Esophagus squamous epithelium (tissue), 5 donors: ENCODE data around the gene FAM3B. TPM values are rescaled to one million over a fixed set of nuclear protein-coding genes. Genes with fewer than 3 reads are reported as not detected.

ENCODE experiments used
- DNase-seq: peaks from one replicate; lab custom pipeline; 2025; lab: John Stamatoyannopoulos, UW
- H3K27ac ChIP-seq, 4 donors: fragments of 200-600 bp; sonication (generic); one replicate each; pipeline ENCODE4 v1.5.1; 2016 to 2019; ENCODE audit warnings: mild to moderate bottlenecking in 1 of 4
- H3K27me3 ChIP-seq, 4 donors: fragments of 200-600 bp; sonication (generic); 1 replicate in 3 of 4; 2 replicates in 1 of 4; pipeline versions ENCODE4 v1.5.1 to v1.6.0; 2017 to 2021; ENCODE audit warnings: antibody characterized with exemption in 1 of 4
- H3K36me3 ChIP-seq, 3 donors: fragments of 200-600 bp; sonication (generic); one replicate each; pipeline ENCODE4 v1.5.1; 2016 to 2019
- H3K4me1 ChIP-seq, 3 donors: fragments of 200-600 bp; sonication (generic); one replicate each; pipeline ENCODE4 v1.5.1; 2017 to 2019
- H3K4me3 ChIP-seq, 4 donors: fragments of 200-600 bp; sonication (generic); 1 replicate in 3 of 4; 2 replicates in 1 of 4; pipeline ENCODE4 v1.5.1; 2016 to 2019; ENCODE audit warnings: mild to moderate bottlenecking in 2 of 4, moderate library complexity in 1 of 4
- H3K9me3 ChIP-seq, 3 donors: fragments of 200-600 bp; sonication (generic); one replicate each; pipeline ENCODE4 v1.5.1; 2016 to 2019
- CTCF ChIP-seq, 6 experiments: fragments of 450-650 bp in 4 of 6; fragments of 200-600 bp in 2 of 6; sonication (generic) in 2 of 6; IDR thresholded peaks; one replicate each; pipeline ENCODE4 v1.5.1; 2016 to 2019; ENCODE audit warnings: antibody characterized with exemption in 6 of 6, mild to moderate bottlenecking in 4 of 6, moderate library complexity in 4 of 6
- POLR2A ChIP-seq, 4 donors: fragments of 450-650 bp; IDR thresholded peaks; one replicate each; pipeline ENCODE4 v1.6.1; 2017; ENCODE audit warnings: antibody characterized with exemption in 4 of 4, mild to moderate bottlenecking in 4 of 4, moderate library complexity in 3 of 4
- WGBS, 2 donors: methylation state at CpG; one replicate each; pipeline ENCODE4 v1.1.5; 2018; 5-methylcytosine and 5-hydroxymethylcytosine counted together
- intact Hi-C: fragments of 100-400 bp; cut with DNase I; formaldehyde crosslinking; loops from one replicate; pipeline ENCODE4 v1.15.0; 2022
- total RNA-seq, 4 donors: library from RNA; depleted of rRNA; stranded (reverse); fragments of >200 nt; gene quantifications; one replicate each; pipeline ENCODE4 v1.1.0, GENCODE V29; 2016
- donor health status: DM: yes; HTN: yes; CAD: no.

The FAM3B gene
- total RNA-seq, 4 donors from 2014 or later = 14.8 to 83.8 (median 38.6) TPM

GRCh38 chr21:41317458-41317857, 857 bp downstream of the FAM3B start:
- TF ChIP-seq CTCF (IDR thresholded peaks at IDR 0.05) (no peak), POLR2A (IDR thresholded peaks at IDR 0.05) (no peak)
- H3K27ac ChIP-seq = peak overlapping the region in 3 of 4 donors; percentile 74 to 80 (median 76)
- whole genome bisulfite sequencing, 2 donors = 78 to 82% methylated on average over 10 of the region's 10 CpGs
- H3K4me3 ChIP-seq = peak overlapping the region; percentile 40 to 55 (median 52)
- no peaks in the 10 kb centered on the region for H3K9me3 ChIP-seq
- H3K27me3 ChIP-seq = peaks cover 0 to 35% (median 3%) of the 10 kb centered on the region in 4 donors
- intact Hi-C loops = no loop called here
- H3K4me1 ChIP-seq = peaks cover 11 to 52% (median 13%) of the 10 kb centered on the region in 3 donors
- no peaks in the 10 kb centered on the region for H3K36me3 ChIP-seq
- no peak for DNase-seq

GRCh38 chr21:41318218-41318617, 1.6 kb downstream of the FAM3B start:
- WGBS, 2 donors = 87 to 95% methylated on average over 4 to 5 of the region's 9 CpGs
- H3K27me3 ChIP-seq = peaks cover 0 to 35% (median 3%) of the 10 kb centered on the region in 4 donors
- H3K4me1 ChIP-seq = peaks cover 11 to 56% (median 13%) of the 10 kb centered on the region in 3 donors
- no peak overlapping the region for H3K4me3 ChIP-seq
- TF ChIP-seq POLR2A (IDR thresholded peaks at IDR 0.05) (no peak), CTCF (IDR thresholded peaks at IDR 0.05) (no peak)
- intact Hi-C loops = no loop called here
- no peak for DNase-seq
- H3K9me3 ChIP-seq = no peaks in the 10 kb centered on the region
- no peaks in the 10 kb centered on the region for H3K36me3 ChIP-seq
- peak overlapping the region in 2 of 4 donors; percentile 36 to 80 for H3K27ac ChIP-seq

- Histone ChIP-seq H3K9me3 (no peaks in the 10 kb centered on the region), H3K4me1 (peaks cover 11 to 56% (median 13%) of the 10 kb centered on the region in 3 donors), H3K4me3 (no peak overlapping the region), H3K36me3 (no peaks in the 10 kb centered on the region), H3K27me3 (peaks cover 0 to 31% (median 3%) of the 10 kb centered on the region in 4 donors), H3K27ac (peak overlapping the region in 1 of 4 donors; percentile 36)
- intact Hi-C loops = no loop called here
- DNase-seq = no peak
- WGBS, 2 donors = 70 to 84% methylated on average over 7 of the region's 7 CpGs
- TF ChIP-seq CTCF (IDR thresholded peaks at IDR 0.05) (no peak), POLR2A (IDR thresholded peaks at IDR 0.05) (no peak)
These were observed 2.7 kb downstream of the FAM3B start for GRCh38 chr21:41319273-41319672.

- Histone ChIP-seq H3K27me3 (peaks cover 0 to 14% (median 3%) of the 10 kb centered on the region in 4 donors), H3K4me1 (peaks cover 9 to 48% (median 11%) of the 10 kb centered on the region in 3 donors), H3K4me3 (no peak overlapping the region), H3K9me3 (no peaks in the 10 kb centered on the region), H3K27ac (no peak overlapping the region), H3K36me3 (no peaks in the 10 kb centered on the region)
- WGBS, 2 donors = 53 to 75% methylated on average over 14 to 18 of the region's 20 CpGs
- TF ChIP-seq POLR2A (IDR thresholded peaks at IDR 0.05) (no peak), CTCF (IDR thresholded peaks at IDR 0.05) (peak in 2 of 6 experiments; percentile 6 to 25)
- no peak for DNase-seq
- intact Hi-C loops = no loop called here
These were observed 4.8 kb downstream of the FAM3B start for GRCh38 chr21:41321211-41321907.

GRCh38 chr21:41321908-41322495, 5.4 kb downstream of the FAM3B start:
- Histone ChIP-seq H3K36me3 (no peaks in the 10 kb centered on the region), H3K27ac (no peak overlapping the region), H3K4me1 (peaks cover 3 to 42% (median 7%) of the 10 kb centered on the region in 3 donors), H3K4me3 (no peak overlapping the region), H3K9me3 (no peaks in the 10 kb centered on the region), H3K27me3 (peaks cover 0 to 7% (median under 1%) of the 10 kb centered on the region in 4 donors)
- intact Hi-C loops = no loop called here
- DNase-seq = no peak
- TF ChIP-seq CTCF (IDR thresholded peaks at IDR 0.05) (no peak), POLR2A (IDR thresholded peaks at IDR 0.05) (no peak)
- WGBS, 2 donors = 53 to 62% methylated on average over 4 to 7 of the region's 7 CpGs
